ENCODE data around the gene LDLRAD2. TPM values are rescaled to one million over a fixed set of nuclear protein-coding genes. Genes with fewer than 3 reads are reported as not detected.

LDLRAD2 gene
- total RNA-seq, 4 donors from 2014 or later: 0.60 TPM; not detected in 3

DNA sequence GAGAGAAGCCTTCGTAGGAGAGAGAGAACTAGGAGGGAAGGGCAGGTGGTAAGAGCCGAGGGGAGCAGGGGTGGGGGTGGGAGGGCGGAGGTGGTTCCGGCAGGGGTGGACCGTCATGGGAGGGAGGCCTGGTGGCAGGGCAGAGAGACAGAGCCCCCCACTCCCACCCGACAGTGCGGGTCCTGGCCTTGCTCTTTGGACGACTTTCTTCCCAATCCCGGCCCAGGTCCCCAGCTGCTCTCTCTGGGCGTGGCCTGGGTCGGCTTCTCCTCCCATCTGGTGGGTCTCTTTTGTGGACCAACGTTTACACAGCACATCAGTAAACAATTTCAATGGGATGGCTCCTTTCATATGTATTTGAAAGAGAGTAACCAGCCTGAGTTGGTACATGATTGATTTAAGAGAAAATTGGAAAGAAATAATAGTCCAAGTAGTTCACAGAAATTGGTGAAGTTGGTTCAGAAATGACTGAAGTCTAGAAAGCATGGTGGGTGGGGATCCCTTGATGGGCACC, 56.9 kb downstream of the LDLRAD2 start:
- no peak for DNase-seq (ENCODE audit: low spot score in 2 of 2)
- no peak overlapping the region for H3K4me3 ChIP-seq
- H3K36me3 ChIP-seq: peaks cover 3 to 92% (median 7%) of the 10 kb centered on the region in 3 donors
- no peaks in the 10 kb centered on the region for H3K9me3 ChIP-seq
- peaks cover 0 to 55% (median 16%) of the 10 kb centered on the region in 4 donors for H3K4me1 ChIP-seq
- no peaks in the 10 kb centered on the region for H3K27me3 ChIP-seq
- peak overlapping the region; percentile 54 to 90 (median 72) for H3K27ac ChIP-seq
- TF ChIP-seq EP300 (IDR thresholded peaks at IDR 0.05): no peak
- no peak for TF ChIP-seq POLR2A (IDR thresholded peaks at IDR 0.05)
- TF ChIP-seq CTCF (IDR thresholded peaks at IDR 0.05): no peak
- WGBS, 2 donors: 58% methylated on average over 12 of the region's 12 CpGs

- Histone ChIP-seq H3K4me1 (peaks cover 0 to 58% (median 16%) of the 10 kb centered on the region in 4 donors), H3K27me3 (no peaks in the 10 kb centered on the region), H3K9me3 (no peaks in the 10 kb centered on the region), H3K27ac (peak overlapping the region; percentile 35 to 90 (median 72)), H3K36me3 (peaks cover 3 to 92% (median 7%) of the 10 kb centered on the region in 3 donors), H3K4me3 (no peak overlapping the region)
- 48 to 52% methylated on average over 11 to 13 of the region's 13 CpGs for WGBS, 2 donors
- peak; percentile 77 to 79 for DNase-seq (ENCODE audit: low spot score in 2 of 2)
- TF ChIP-seq EP300 (IDR thresholded peaks at IDR 0.05) (peak in 1 of 2 donors; percentile 79), POLR2A (IDR thresholded peaks at IDR 0.05) (no peak), CTCF (IDR thresholded peaks at IDR 0.05) (no peak)
These were observed 57.6 kb downstream of the LDLRAD2 start for GRCh38 chr1:21869620-21870121.

- WGBS, 2 donors: 81 to 82% methylated on average over 15 of the region's 15 CpGs
- peaks cover 3 to 92% (median 7%) of the 10 kb centered on the region in 3 donors for H3K36me3 ChIP-seq
- H3K4me3 ChIP-seq: no peak overlapping the region
- peaks cover 0 to 62% (median 16%) of the 10 kb centered on the region in 4 donors for H3K4me1 ChIP-seq
- no peaks in the 10 kb centered on the region for H3K27me3 ChIP-seq
- no peaks in the 10 kb centered on the region for H3K9me3 ChIP-seq
- DNase-seq (ENCODE audit: low spot score in 2 of 2): no peak
- TF ChIP-seq EP300 (IDR thresholded peaks at IDR 0.05) (no peak), POLR2A (IDR thresholded peaks at IDR 0.05) (no peak), CTCF (IDR thresholded peaks at IDR 0.05) (no peak)
- H3K27ac ChIP-seq: peak overlapping the region; percentile 35 to 90 (median 72)
These were observed 58.5 kb downstream of the LDLRAD2 start for GRCh38 chr1:21870611-21871010.

DNA sequence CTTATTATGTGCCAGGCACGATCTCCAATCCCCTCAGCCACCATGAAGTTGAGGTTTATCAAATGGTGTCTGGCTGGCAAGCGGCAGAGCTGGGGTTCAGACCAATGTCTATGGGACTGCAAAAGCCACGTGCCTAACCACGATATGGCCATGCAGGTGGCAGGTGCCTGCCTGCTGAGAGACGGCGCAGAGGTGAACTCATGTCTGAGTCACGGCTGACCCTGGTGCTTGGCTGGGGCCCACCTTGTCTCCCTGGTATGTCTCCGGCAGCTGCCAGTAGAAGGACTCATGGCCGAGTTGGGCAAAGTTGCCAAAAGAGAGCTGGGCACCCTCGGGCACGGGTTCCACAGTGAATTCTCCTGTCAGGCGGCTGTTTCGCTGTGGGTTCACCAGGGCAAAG, 59.9 kb downstream of the LDLRAD2 start:
- Histone ChIP-seq H3K36me3 (peaks cover 2 to 93% (median 7%) of the 10 kb centered on the region in 3 donors), H3K27me3 (no peaks in the 10 kb centered on the region), H3K27ac (peak overlapping the region in 3 of 4 donors; percentile 32 to 90 (median 84)), H3K9me3 (no peaks in the 10 kb centered on the region), H3K4me3 (no peak overlapping the region), H3K4me1 (peaks cover 0 to 51% (median 15%) of the 10 kb centered on the region in 4 donors)
- no peak for TF ChIP-seq CTCF (IDR thresholded peaks at IDR 0.05)
- no peak for TF ChIP-seq EP300 (IDR thresholded peaks at IDR 0.05)
- no peak for TF ChIP-seq POLR2A (IDR thresholded peaks at IDR 0.05)
- no peak for DNase-seq (ENCODE audit: low spot score in 2 of 2)
- WGBS, 2 donors: 41 to 60% methylated on average over 8 to 13 of the region's 13 CpGs

DNA sequence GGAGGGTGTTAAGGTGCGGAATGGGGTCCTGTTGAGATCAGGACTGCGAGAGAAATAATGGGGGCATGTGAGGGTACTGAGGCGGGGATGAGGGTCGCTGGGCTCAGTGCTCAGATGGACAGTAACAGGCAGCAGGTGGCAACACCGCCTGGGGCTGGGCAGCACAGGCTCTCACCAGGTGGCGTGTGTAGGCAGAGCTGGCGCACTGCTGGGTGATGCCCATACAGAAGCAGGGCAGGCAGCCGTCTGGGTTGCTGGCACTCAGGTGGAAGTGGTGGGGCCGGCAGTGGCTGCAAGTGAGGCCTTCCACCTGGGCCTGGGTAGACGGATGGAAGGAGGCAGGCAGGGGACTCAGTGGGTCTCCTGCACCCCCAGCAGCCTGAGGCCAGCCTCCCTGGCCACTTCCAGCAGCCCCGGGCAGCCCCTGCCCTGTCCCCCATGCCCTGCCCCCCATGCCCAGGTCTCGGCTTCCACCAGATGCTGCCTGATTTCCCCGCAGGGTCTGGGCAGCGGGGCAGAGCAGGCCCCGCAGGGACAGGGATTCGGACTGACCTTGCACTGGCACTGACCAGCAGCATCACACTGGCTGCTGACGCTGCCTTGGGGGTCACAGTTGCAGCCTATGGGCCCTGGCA, 60.5 kb downstream of the LDLRAD2 start:
- peaks cover 0 to 51% (median 15%) of the 10 kb centered on the region in 4 donors for H3K4me1 ChIP-seq
- DNase-seq (ENCODE audit: low spot score in 2 of 2): no peak
- TF ChIP-seq CTCF (IDR thresholded peaks at IDR 0.05) (no peak), POLR2A (IDR thresholded peaks at IDR 0.05) (no peak), EP300 (IDR thresholded peaks at IDR 0.05) (no peak)
- WGBS, 2 donors: 84 to 86% methylated on average over 10 to 14 of the region's 17 CpGs
- H3K27ac ChIP-seq: peak overlapping the region in 3 of 4 donors; percentile 32 to 90 (median 84)
- peaks cover 2 to 98% (median 7%) of the 10 kb centered on the region in 3 donors for H3K36me3 ChIP-seq
- no peak overlapping the region for H3K4me3 ChIP-seq
- H3K27me3 ChIP-seq: no peaks in the 10 kb centered on the region
- H3K9me3 ChIP-seq: no peaks in the 10 kb centered on the region
